Stimulated activated CD4-positive, alpha-beta T cell treated with anti-CD3 and anti-CD28 coated beads, Interleukin-2, amount 100 ng/mL, for 4 hours (primary cell): Measurements from ENCODE around the gene RPL27.

Experiments used
- DNase-seq: peaks from one replicate; pipeline ENCODE4 v3.0.0-alpha.2; 2020; ENCODE audit warnings: low read depth

The RPL27 gene

GRCh38 chr17:43051969-43052368, 53.8 kb downstream of the RPL27 start:
- DNase-seq, result no peak
